Smooth muscle cell (in vitro differentiated cells): Measurements from ENCODE around the gene ENAH. TPM values are rescaled to one million over a fixed set of nuclear protein-coding genes. Genes with fewer than 3 reads are reported as not detected.

ENCODE experiments used
- DNase-seq: peaks from one replicate; lab custom pipeline; 2025; ENCODE audit not compliant: unreplicated experiment; lab: John Stamatoyannopoulos, UW
- H2AFZ ChIP-seq: fragments of 200-600 bp; sonication (generic); 2 replicates; pipeline ENCODE4 v1.6.0; 2016; ENCODE audit warnings: antibody characterized with exemption, low read depth, mild to moderate bottlenecking
- H3F3A ChIP-seq: fragments of 200-600 bp; sonication (generic); 2 replicates; pipeline ENCODE4 v1.6.0; 2017; ENCODE audit warnings: antibody characterized with exemption, low read depth
- H3K27ac ChIP-seq: fragments of 200-600 bp; sonication (generic); 2 replicates; pipeline ENCODE4 v1.5.1; 2016; ENCODE audit warnings: low read depth, mild to moderate bottlenecking
- H3K27me3 ChIP-seq: fragments of 200-600 bp; sonication (generic); 2 replicates; pipeline ENCODE4 v1.6.1; 2016; ENCODE audit warnings: low read depth, mild to moderate bottlenecking
- H3K36me3 ChIP-seq: fragments of 200-600 bp; sonication (generic); 2 replicates; pipeline ENCODE4 v1.5.1; 2016; ENCODE audit warnings: low read depth
- H3K4me1 ChIP-seq: fragments of 200-600 bp; sonication (generic); 2 replicates; pipeline ENCODE4 v1.5.1; 2016; ENCODE audit warnings: low read depth
- H3K4me2 ChIP-seq: fragments of 200-600 bp; sonication (generic); 2 replicates; pipeline ENCODE4 v1.6.0; 2016; ENCODE audit warnings: mild to moderate bottlenecking
- H3K4me3 ChIP-seq: fragments of 200-600 bp; sonication (generic); 2 replicates; pipeline ENCODE4 v1.5.1; 2016; ENCODE audit warnings: mild to moderate bottlenecking
- H3K79me2 ChIP-seq: fragments of 200-600 bp; sonication (generic); 2 replicates; pipeline ENCODE4 v1.6.0; 2016; ENCODE audit warnings: low read depth, mild to moderate bottlenecking
- H3K9ac ChIP-seq: fragments of 200-600 bp; sonication (generic); 2 replicates; pipeline ENCODE4 v1.6.0; 2016; ENCODE audit warnings: low read depth
- H3K9me3 ChIP-seq: fragments of 200-600 bp; sonication (generic); replicated peaks from 2 replicates; pipeline ENCODE4 v1.5.1; 2016; ENCODE audit warnings: low read depth
- H4K20me1 ChIP-seq: fragments of 200-600 bp; sonication (generic); 2 replicates; pipeline ENCODE4 v1.6.0; 2016; ENCODE audit warnings: low read depth
- WGBS: methylation state at CpG from one replicate; pipeline ENCODE4 v1.1.7; 2016; ENCODE audit warnings: low lambda C conversion rate; 5-methylcytosine and 5-hydroxymethylcytosine counted together
- polyA plus RNA-seq: library from polyadenylated mRNA; unstranded; fragments of >200 nt; fragmentation: Nextera tagmentation; extraction: Ambion mirVana; gene quantifications from 2 replicates; pipeline ENCODE4 v1.2.1, GENCODE V29; 2016
- total RNA-seq: library from RNA; depleted of rRNA; stranded (reverse); fragments of >200 nt; gene quantifications from 2 replicates; pipeline ENCODE4 v1.2.3, GENCODE V29; 2014
- TF ChIP-seq, protein P1 (sequence below): fragments of 200-600 bp; sonication (generic); IDR thresholded peaks from 2 replicates; pipeline ENCODE4 v1.5.1; 2017; ENCODE audit warnings: borderline replicate concordance, mild to moderate bottlenecking, antibody characterized with exemption; ENCODE audit not compliant: insufficient read depth, poor library complexity, severe bottlenecking

Gene ENAH
- total and polyA plus RNA-seq, 2 experiments from 2014 or later = 39.3 to 147 TPM

DNA sequence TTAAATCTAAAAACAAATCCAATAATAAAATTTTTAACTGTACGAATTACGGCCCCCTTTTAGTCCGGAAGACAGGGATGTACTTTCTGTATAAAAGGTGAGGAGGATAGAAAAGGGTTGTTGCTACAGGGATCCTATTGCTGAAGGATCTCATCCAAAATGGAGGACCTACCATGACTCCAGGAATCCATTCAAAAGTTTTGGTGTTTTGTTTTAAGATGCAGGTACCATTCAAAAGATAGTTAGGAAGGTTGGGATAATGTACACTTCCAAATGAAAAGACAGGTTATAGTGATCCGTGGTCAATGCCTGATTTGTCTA, 1.3 kb upstream of the ENAH start:
- H3K9me3 ChIP-seq = no peaks in the 10 kb centered on the region
- H3F3A ChIP-seq = peaks cover 38% of the 10 kb centered on the region
- peak overlapping the region; percentile 99 for H3K27ac ChIP-seq
- H3K36me3 ChIP-seq = no peaks in the 10 kb centered on the region
- H3K79me2 ChIP-seq = peaks cover 35% of the 10 kb centered on the region
- no peaks in the 10 kb centered on the region for H3K27me3 ChIP-seq
- H2AFZ ChIP-seq = no peak overlapping the region
- DNase-seq = no peak
- TF ChIP-seq, protein P1, sequence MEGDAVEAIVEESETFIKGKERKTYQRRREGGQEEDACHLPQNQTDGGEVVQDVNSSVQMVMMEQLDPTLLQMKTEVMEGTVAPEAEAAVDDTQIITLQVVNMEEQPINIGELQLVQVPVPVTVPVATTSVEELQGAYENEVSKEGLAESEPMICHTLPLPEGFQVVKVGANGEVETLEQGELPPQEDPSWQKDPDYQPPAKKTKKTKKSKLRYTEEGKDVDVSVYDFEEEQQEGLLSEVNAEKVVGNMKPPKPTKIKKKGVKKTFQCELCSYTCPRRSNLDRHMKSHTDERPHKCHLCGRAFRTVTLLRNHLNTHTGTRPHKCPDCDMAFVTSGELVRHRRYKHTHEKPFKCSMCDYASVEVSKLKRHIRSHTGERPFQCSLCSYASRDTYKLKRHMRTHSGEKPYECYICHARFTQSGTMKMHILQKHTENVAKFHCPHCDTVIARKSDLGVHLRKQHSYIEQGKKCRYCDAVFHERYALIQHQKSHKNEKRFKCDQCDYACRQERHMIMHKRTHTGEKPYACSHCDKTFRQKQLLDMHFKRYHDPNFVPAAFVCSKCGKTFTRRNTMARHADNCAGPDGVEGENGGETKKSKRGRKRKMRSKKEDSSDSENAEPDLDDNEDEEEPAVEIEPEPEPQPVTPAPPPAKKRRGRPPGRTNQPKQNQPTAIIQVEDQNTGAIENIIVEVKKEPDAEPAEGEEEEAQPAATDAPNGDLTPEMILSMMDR = no peak
- H3K4me2 ChIP-seq = peak overlapping the region; percentile 99
- H3K4me3 ChIP-seq = peak overlapping the region; percentile 98
- 59% methylated on average over 4 of the region's 4 CpGs for WGBS
- peak overlapping the region; percentile 98 for H3K9ac ChIP-seq
- H4K20me1 ChIP-seq = peaks cover 31% of the 10 kb centered on the region
- H3K4me1 ChIP-seq = peaks cover 27% of the 10 kb centered on the region

DNA sequence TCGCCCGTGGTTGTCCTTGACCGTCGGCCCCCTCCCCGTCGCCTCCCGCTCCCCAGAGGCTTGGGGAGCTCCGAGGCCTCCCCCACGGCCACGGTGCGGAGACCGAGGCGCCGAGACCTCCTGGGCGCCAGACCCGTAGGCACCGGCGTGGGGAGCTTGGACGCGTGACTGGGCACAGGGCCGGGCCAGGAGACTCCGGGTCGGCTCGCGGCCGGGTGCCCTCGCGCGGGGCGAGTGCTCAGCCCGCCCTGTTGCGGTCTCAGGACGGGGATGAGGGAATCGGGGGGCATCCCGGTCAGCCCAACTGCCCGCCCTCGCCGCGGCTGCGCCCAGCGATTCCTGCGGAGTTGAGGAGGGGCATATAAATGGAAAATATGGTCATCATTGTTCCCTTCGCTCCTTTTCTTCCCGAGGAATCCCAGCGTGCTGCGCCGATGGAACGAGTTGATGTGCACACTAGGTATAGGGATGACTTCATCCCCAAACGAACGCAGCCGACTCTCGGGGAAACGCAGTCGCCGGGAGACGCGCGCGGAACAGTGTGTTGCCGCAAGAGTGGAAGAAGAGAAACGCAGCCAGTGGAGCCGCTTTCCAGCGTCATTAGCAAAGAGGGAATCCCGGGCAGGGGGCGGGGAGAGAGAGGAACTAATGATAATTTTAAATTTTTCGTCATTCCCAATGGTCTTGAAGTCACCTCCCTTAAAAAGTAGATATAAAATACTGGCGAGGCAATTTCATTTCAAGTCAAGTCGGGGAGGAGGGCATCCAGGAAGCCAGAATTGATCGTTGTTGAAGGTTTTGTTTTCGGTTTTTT, 747 bp upstream of the ENAH start:
- no peaks in the 10 kb centered on the region for H3K9me3 ChIP-seq
- peak overlapping the region; percentile 98 for H3K9ac ChIP-seq
- peaks cover 33% of the 10 kb centered on the region for H3K4me1 ChIP-seq
- WGBS = 2% methylated on average over 64 of the region's 70 CpGs
- no peak overlapping the region for H2AFZ ChIP-seq
- DNase-seq = peak; percentile 72
- H4K20me1 ChIP-seq = peaks cover 37% of the 10 kb centered on the region
- peak overlapping the region; percentile 99 for H3K4me2 ChIP-seq
- H3K27ac ChIP-seq = peak overlapping the region; percentile 99
- H3K27me3 ChIP-seq = no peaks in the 10 kb centered on the region
- H3F3A ChIP-seq = peaks cover 38% of the 10 kb centered on the region
- peak overlapping the region; percentile 98 for H3K4me3 ChIP-seq
- TF ChIP-seq, protein P1 = no peak
- no peaks in the 10 kb centered on the region for H3K36me3 ChIP-seq
- peaks cover 41% of the 10 kb centered on the region for H3K79me2 ChIP-seq

DNA sequence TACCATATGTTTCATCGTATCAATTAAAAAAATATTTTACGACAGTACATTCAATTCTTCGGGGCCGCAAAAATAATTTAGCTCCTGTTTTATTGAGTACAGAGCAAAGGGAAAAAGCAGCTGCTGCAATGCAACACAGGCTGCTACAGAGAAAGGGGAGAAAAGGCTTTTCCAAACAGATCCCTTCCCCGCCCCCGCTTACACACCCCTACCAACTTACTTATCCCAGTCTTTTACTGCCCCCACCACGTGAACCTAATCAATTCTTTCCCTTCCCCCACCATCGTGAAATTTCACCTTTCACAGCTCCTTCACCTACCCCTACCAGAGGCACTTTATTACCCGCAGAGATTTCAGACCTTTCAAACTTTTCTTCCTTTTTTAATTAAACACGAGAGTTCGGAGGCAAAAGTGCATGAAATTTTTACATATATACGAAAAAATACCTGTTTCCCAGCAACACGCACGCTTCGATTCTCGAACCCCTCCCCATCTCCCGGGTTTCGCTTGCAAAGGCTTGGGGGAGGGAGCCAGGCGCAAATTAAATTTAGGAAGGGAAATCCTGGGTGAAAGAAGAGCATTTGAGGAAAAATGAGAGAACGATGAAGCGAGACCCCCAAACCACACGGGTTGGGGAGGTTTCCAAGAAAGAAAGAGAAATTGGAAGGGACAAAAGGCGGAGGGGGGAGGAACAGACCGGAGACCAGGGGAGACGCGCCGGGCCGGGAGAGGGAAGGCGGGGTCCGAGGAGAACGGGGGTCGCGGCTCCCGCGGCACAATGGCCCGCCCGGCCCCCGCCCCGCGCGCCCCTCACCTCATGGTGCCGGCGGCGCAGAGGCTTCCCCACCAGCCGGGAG, 823 bp downstream of the ENAH start:
- H3K4me2 ChIP-seq = peak overlapping the region; percentile 99
- peak overlapping the region; percentile 98 for H3K4me3 ChIP-seq
- no peak for DNase-seq
- peaks cover 28% of the 10 kb centered on the region for H3F3A ChIP-seq
- no peaks in the 10 kb centered on the region for H3K27me3 ChIP-seq
- 1% methylated on average over 27 of the region's 45 CpGs for WGBS
- H3K79me2 ChIP-seq = peaks cover 56% of the 10 kb centered on the region
- peaks cover 52% of the 10 kb centered on the region for H4K20me1 ChIP-seq
- H3K9me3 ChIP-seq = no peaks in the 10 kb centered on the region
- TF ChIP-seq, protein P1 = no peak
- peak overlapping the region; percentile 92 for H3K9ac ChIP-seq
- H3K4me1 ChIP-seq = peaks cover 25% of the 10 kb centered on the region
- H3K36me3 ChIP-seq = no peaks in the 10 kb centered on the region
- H2AFZ ChIP-seq = no peak overlapping the region
- H3K27ac ChIP-seq = peak overlapping the region; percentile 99
